HEK293 (cell line): ENCODE measurements around the gene CIB4.

Experiments
- CTCF ChIA-PET: fragments of 350-600 bp; formaldehyde crosslinking; extraction: SDS; loops from one replicate; lab custom pipeline; 2021; ENCODE audit warnings: antibody characterized with exemption; lab: Yijun Ruan, JAX
- POLR2A ChIA-PET: fragments of 300-600 bp; formaldehyde crosslinking; extraction: SDS; loops from one replicate; lab custom pipeline; 2020; ENCODE audit warnings: antibody characterized with exemption, inconsistent platforms; lab: Yijun Ruan, JAX
- H3K27ac ChIP-seq: fragments of 200-500 bp; sonication (Bioruptor generic); 2 replicates; pipeline ENCODE4 v1.5.1; 2014; ENCODE audit warnings: low read depth, low read length, control low read depth, inconsistent platforms; ENCODE audit errors: extremely low read depth
- H3K36me3 ChIP-seq, 2 experiments: fragments of 200-500 bp in 1 of 2; sonication (Bioruptor generic) in 1 of 2; 1 replicate in 1 of 2; 2 replicates in 1 of 2; pipeline ENCODE4 v1.5.1; 2014 to 2017; ENCODE audit warnings: inconsistent platforms in 2 of 2, low read length in 2 of 2; ENCODE audit not compliant: control insufficient read depth in 2 of 2, insufficient read depth in 1 of 2
- H3K4me1 ChIP-seq: fragments of 200-500 bp; sonication (Bioruptor generic); 2 replicates; pipeline ENCODE4 v1.5.1; 2014; ENCODE audit warnings: mild to moderate bottlenecking, low read length, inconsistent platforms; ENCODE audit not compliant: control insufficient read depth, insufficient read depth
- H3K4me3 ChIP-seq: 2 replicates; pipeline ENCODE4 v1.5.1; 2011; ENCODE audit warnings: low read depth, mild to moderate bottlenecking, control low read depth, low read length, moderate library complexity
- H3K9me3 ChIP-seq: fragments of 200-500 bp; sonication (Bioruptor generic); 2 replicates; pipeline ENCODE4 v1.5.1; 2014; ENCODE audit warnings: low read depth, low read length, inconsistent platforms; ENCODE audit not compliant: control insufficient read depth, insufficient read depth
- GLIS2 ChIP-seq: fragments of 450-650 bp; formaldehyde crosslinking; IDR thresholded peaks from 2 replicates; pipeline ENCODE4 v1.5.1; 2016; ENCODE audit warnings: missing biosample characterization, missing genetic modification characterization
- HOXD13 ChIP-seq: sonication (generic); formaldehyde crosslinking; IDR thresholded peaks from 2 replicates; pipeline ENCODE4 v1.8.0; 2022; ENCODE audit warnings: missing genetic modification reagents, borderline replicate concordance
- KLF7 ChIP-seq: fragments of 450-650 bp; formaldehyde crosslinking; IDR thresholded peaks from 2 replicates; pipeline ENCODE4 v1.5.1; 2016; ENCODE audit warnings: missing biosample characterization, missing genetic modification characterization, borderline replicate concordance
- KLF8 ChIP-seq: fragments of 450-650 bp; formaldehyde crosslinking; IDR thresholded peaks from 2 replicates; pipeline ENCODE4 v1.5.1; 2016; ENCODE audit warnings: missing biosample characterization, missing genetic modification characterization
- TCF7L2 ChIP-seq: IDR thresholded peaks from 2 replicates; pipeline ENCODE4 v1.6.1; 2011; ENCODE audit warnings: low read depth, mild to moderate bottlenecking, inconsistent platforms, low read length, moderate library complexity, borderline replicate concordance
- WT1 ChIP-seq: fragments of 450-650 bp; formaldehyde crosslinking; IDR thresholded peaks from 2 replicates; pipeline ENCODE4 v1.5.1; 2016; ENCODE audit warnings: missing biosample characterization, missing genetic modification characterization
- YY1 ChIP-seq: fragments of 450-650 bp; formaldehyde crosslinking; IDR thresholded peaks from 2 replicates; pipeline ENCODE4 v1.5.1; 2018; ENCODE audit warnings: missing biosample characterization, missing genetic modification characterization
- ZBTB21 ChIP-seq: fragments of 450-650 bp; formaldehyde crosslinking; IDR thresholded peaks from 2 replicates; pipeline ENCODE4 v1.5.1; 2017; ENCODE audit warnings: missing biosample characterization, missing genetic modification characterization
- ZBTB44 ChIP-seq: fragments of 450-650 bp; IDR thresholded peaks from 2 replicates; pipeline ENCODE4 v1.5.1; 2018; ENCODE audit warnings: missing biosample characterization, mild to moderate bottlenecking, missing genetic modification characterization
- ZNF157 ChIP-seq: fragments of 450-650 bp; formaldehyde crosslinking; IDR thresholded peaks from 2 replicates; pipeline ENCODE4 v1.5.1; 2016; ENCODE audit warnings: missing biosample characterization, missing genetic modification characterization
- ZNF184 ChIP-seq: fragments of 450-650 bp; IDR thresholded peaks from 2 replicates; pipeline ENCODE4 v1.5.1; 2018; ENCODE audit warnings: missing biosample characterization, mild to moderate bottlenecking, missing genetic modification characterization
- ZNF2 ChIP-seq: fragments of 450-650 bp; formaldehyde crosslinking; IDR thresholded peaks from 2 replicates; pipeline ENCODE4 v1.5.1; 2016; ENCODE audit warnings: missing biosample characterization, missing genetic modification characterization
- ZNF202 ChIP-seq: fragments of 450-650 bp; formaldehyde crosslinking; IDR thresholded peaks from 2 replicates; pipeline ENCODE4 v1.5.1; 2016; ENCODE audit warnings: missing biosample characterization, missing genetic modification characterization, borderline replicate concordance
- ZNF214 ChIP-seq: fragments of 450-650 bp; formaldehyde crosslinking; IDR thresholded peaks from 2 replicates; pipeline ENCODE4 v1.5.1; 2017; ENCODE audit warnings: missing biosample characterization, mild to moderate bottlenecking, missing genetic modification characterization, borderline replicate concordance
- ZNF23 ChIP-seq: fragments of 450-650 bp; formaldehyde crosslinking; IDR thresholded peaks from 2 replicates; pipeline ENCODE4 v1.5.1; 2016; ENCODE audit warnings: missing biosample characterization, missing genetic modification characterization, borderline replicate concordance
- ZNF37A ChIP-seq: fragments of 450-650 bp; IDR thresholded peaks from 2 replicates; pipeline ENCODE4 v1.5.1; 2018; ENCODE audit warnings: missing biosample characterization, missing genetic modification characterization
- ZNF548 ChIP-seq: fragments of 450-650 bp; formaldehyde crosslinking; IDR thresholded peaks from 2 replicates; pipeline ENCODE4 v1.5.1; 2016; ENCODE audit warnings: missing biosample characterization, missing genetic modification characterization
- ZNF580 ChIP-seq: fragments of 450-650 bp; formaldehyde crosslinking; IDR thresholded peaks from 2 replicates; pipeline ENCODE4 v1.5.1; 2016; ENCODE audit warnings: missing biosample characterization, missing genetic modification characterization
- ZNF654 ChIP-seq: fragments of 450-650 bp; formaldehyde crosslinking; IDR thresholded peaks from 2 replicates; pipeline ENCODE4 v1.5.1; 2016; ENCODE audit warnings: low read depth, missing biosample characterization, missing genetic modification characterization
- ZNF664 ChIP-seq: fragments of 450-650 bp; formaldehyde crosslinking; IDR thresholded peaks from 2 replicates; pipeline ENCODE4 v1.5.1; 2016; ENCODE audit warnings: missing biosample characterization, missing genetic modification characterization
- ZNF830 ChIP-seq: fragments of 450-650 bp; IDR thresholded peaks from 2 replicates; pipeline ENCODE4 v1.5.0; 2018; ENCODE audit warnings: missing biosample characterization, missing genetic modification characterization, low read depth, mild to moderate bottlenecking, moderate library complexity

CIB4 gene

GRCh38 chr2:26645762-26646161 lies 4.6 kb upstream of the CIB4 start:
- ChIA-PET POLR2A (interaction anchor here (0.7 kb wide), 1 partner anchor 38 kb away, joined by 5 read pairs; no protein-coding TSS in a partner anchor), CTCF (interaction anchor here (0.6 kb wide), 1 partner anchor 72 kb away, joined by 3 read pairs; no protein-coding TSS in a partner anchor)
- Histone ChIP-seq H3K4me1 (no peaks in the 10 kb centered on the region), H3K36me3 (no peaks in the 10 kb centered on the region), H3K9me3 (no peaks in the 10 kb centered on the region), H3K4me3 (no peak overlapping the region), H3K27ac (no peak overlapping the region)
- TF ChIP-seq ZNF214 (tag by site-specific recombination), result no peak
- TF ChIP-seq ZNF37A (tag by site-specific recombination), result no peak
- TF ChIP-seq ZNF202, result no peak
- no peak for TF ChIP-seq ZNF184 (tag by site-specific recombination)
- no peak for TF ChIP-seq ZNF2 (tag by site-specific recombination)
- TF ChIP-seq ZNF654 (tag by site-specific recombination), result no peak
- TF ChIP-seq ZNF23 (tag by site-specific recombination), result no peak
- TF ChIP-seq KLF7 (tag by site-specific recombination), result no peak
- TF ChIP-seq KLF8 (tag by site-specific recombination), result no peak
- no peak for TF ChIP-seq ZNF157 (tag by site-specific recombination)
- TF ChIP-seq HOXD13 (CRISPR knock-in tag), result no peak

- Histone ChIP-seq H3K9me3 (no peaks in the 10 kb centered on the region), H3K36me3 (no peaks in the 10 kb centered on the region), H3K4me3 (no peak overlapping the region), H3K27ac (no peak overlapping the region), H3K4me1 (no peaks in the 10 kb centered on the region)
- TF ChIP-seq ZNF830 (tag by site-specific recombination), result no peak
- no peak for TF ChIP-seq ZBTB44 (tag by site-specific recombination)
- TF ChIP-seq GLIS2 (tag by site-specific recombination), result no peak
- TF ChIP-seq ZBTB21 (tag by site-specific recombination), result no peak
- no peak for TF ChIP-seq TCF7L2
- CTCF ChIA-PET, result no interaction called here
- POLR2A ChIA-PET, result no interaction called here
Observed at GRCh38 chr2:26644188-26644835, 3.1 kb upstream of the CIB4 start.

- Histone ChIP-seq H3K4me3 (no peak overlapping the region), H3K36me3 (no peaks in the 10 kb centered on the region), H3K4me1 (no peaks in the 10 kb centered on the region), H3K9me3 (no peaks in the 10 kb centered on the region)
- ChIA-PET CTCF (no interaction called here), POLR2A (no interaction called here)
- TF ChIP-seq WT1 (tag by site-specific recombination) (no peak), ZNF580 (tag by site-specific recombination) (no peak), ZNF664 (no peak), YY1 (tag by site-specific recombination) (no peak), ZNF548 (tag by site-specific recombination) (no peak)
- TF ChIP-seq, all 188 proteins: peak for 0
- H3K27ac ChIP-seq, result no peak overlapping the region
Observed at GRCh38 chr2:26642429-26642828, 1.3 kb upstream of the CIB4 start.
